Cardiac muscle cell (in vitro differentiated cells and primary cell): ENCODE results near the gene TSPAN14. TPM values are rescaled to one million over a fixed set of nuclear protein-coding genes. Genes with fewer than 3 reads are reported as not detected.

ENCODE experiments used
- DNase-seq, 2 donors: peaks; one replicate each; pipeline versions ENCODE4 v3.0.0 to v3.0.0-alpha.2; 2010 to 2017; ENCODE audit warnings: low read depth in 1 of 2, low spot score in 1 of 2
- H3K27ac ChIP-seq: fragments of 200-600 bp; sonication (generic); 2 replicates; pipeline ENCODE4 v1.5.1; 2016
- H3K27me3 ChIP-seq: fragments of 200-600 bp; sonication (generic); 2 replicates; pipeline ENCODE4 v1.6.0; 2016; ENCODE audit warnings: control low read depth
- H3K36me3 ChIP-seq: fragments of 200-600 bp; sonication (generic); 2 replicates; pipeline ENCODE4 v1.5.1; 2016; ENCODE audit warnings: control low read depth
- H3K4me1 ChIP-seq: fragments of 200-600 bp; sonication (generic); 2 replicates; pipeline ENCODE4 v1.8.1; 2017; ENCODE audit warnings: low read depth, mild to moderate bottlenecking, mixed run types
- H3K4me3 ChIP-seq: fragments of 200-600 bp; sonication (generic); 2 replicates; pipeline ENCODE4 v1.5.1; 2016; ENCODE audit warnings: mild to moderate bottlenecking
- H3K9me3 ChIP-seq: fragments of 200-600 bp; sonication (generic); 2 replicates; pipeline ENCODE4 v1.5.1; 2017; ENCODE audit warnings: low read depth, mild to moderate bottlenecking, control low read depth
- polyA plus RNA-seq: library from polyadenylated mRNA; unstranded; fragments of >200 nt; fragmentation: Nextera tagmentation; extraction: Ambion mirVana; gene quantifications from 2 replicates; pipeline ENCODE4 v1.2.1, GENCODE V29; 2016
- total RNA-seq: library from RNA; depleted of rRNA; stranded (reverse); fragments of >200 nt; gene quantifications from 2 replicates; pipeline ENCODE4 v1.2.3, GENCODE V29; 2016
- TF ChIP-seq, protein P1 (sequence below): IDR thresholded peaks from 2 replicates; pipeline ENCODE4 v1.5.1; 2012; ENCODE audit warnings: low read depth, mild to moderate bottlenecking, low read length

The TSPAN14 gene
- total and polyA plus RNA-seq, 2 experiments from 2014 or later: 31.6 to 55.1 TPM

DNA sequence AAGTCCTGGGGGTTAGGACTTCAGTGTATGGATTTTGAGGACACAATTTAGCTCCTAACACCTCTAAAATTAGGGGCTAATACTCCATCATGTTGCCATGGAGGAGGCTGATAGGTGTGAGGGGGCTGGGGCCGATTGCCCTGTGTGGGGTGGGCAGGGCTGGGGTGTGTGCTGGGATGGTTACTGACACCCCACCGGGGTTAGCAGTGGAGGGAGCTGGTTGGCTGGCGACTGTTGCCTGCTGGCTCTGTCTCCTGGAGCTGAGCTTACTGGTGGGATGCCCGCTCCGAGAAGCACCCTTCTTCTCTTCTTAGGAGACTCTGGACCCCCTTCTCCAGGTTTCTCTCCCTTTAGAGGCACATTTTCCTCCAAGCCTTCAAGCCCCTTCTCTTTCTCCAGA is 61.4 kb downstream of the TSPAN14 start:
- Histone ChIP-seq H3K27ac (no peak overlapping the region), H3K27me3 (no peaks in the 10 kb centered on the region), H3K4me1 (no peaks in the 10 kb centered on the region), H3K36me3 (peaks cover 32% of the 10 kb centered on the region), H3K4me3 (no peak overlapping the region), H3K9me3 (no peaks in the 10 kb centered on the region)
- TF ChIP-seq, protein P1, sequence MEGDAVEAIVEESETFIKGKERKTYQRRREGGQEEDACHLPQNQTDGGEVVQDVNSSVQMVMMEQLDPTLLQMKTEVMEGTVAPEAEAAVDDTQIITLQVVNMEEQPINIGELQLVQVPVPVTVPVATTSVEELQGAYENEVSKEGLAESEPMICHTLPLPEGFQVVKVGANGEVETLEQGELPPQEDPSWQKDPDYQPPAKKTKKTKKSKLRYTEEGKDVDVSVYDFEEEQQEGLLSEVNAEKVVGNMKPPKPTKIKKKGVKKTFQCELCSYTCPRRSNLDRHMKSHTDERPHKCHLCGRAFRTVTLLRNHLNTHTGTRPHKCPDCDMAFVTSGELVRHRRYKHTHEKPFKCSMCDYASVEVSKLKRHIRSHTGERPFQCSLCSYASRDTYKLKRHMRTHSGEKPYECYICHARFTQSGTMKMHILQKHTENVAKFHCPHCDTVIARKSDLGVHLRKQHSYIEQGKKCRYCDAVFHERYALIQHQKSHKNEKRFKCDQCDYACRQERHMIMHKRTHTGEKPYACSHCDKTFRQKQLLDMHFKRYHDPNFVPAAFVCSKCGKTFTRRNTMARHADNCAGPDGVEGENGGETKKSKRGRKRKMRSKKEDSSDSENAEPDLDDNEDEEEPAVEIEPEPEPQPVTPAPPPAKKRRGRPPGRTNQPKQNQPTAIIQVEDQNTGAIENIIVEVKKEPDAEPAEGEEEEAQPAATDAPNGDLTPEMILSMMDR: no peak
- no peak for DNase-seq

DNA sequence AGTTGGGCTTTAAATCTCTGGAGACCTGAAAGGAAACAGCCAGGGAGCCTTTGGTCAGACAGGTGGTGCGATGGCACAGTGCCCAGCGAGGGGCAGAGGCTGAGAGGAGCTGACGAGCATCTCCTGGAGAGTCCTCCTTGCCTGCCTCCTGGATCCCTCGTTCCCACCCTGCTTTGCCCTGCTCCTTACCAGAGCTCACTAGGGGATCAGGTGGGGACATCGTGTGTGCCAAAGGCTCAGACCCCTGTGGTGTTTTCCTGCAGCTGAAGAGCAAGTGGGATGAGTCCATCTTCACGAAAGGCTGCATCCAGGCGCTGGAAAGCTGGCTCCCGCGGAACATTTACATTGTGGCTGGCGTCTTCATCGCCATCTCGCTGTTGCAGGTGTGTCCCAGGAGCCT is 61.8 kb downstream of the TSPAN14 start:
- peaks cover 32% of the 10 kb centered on the region for H3K36me3 ChIP-seq
- no peaks in the 10 kb centered on the region for H3K27me3 ChIP-seq
- no peaks in the 10 kb centered on the region for H3K4me1 ChIP-seq
- no peak for DNase-seq
- no peak overlapping the region for H3K4me3 ChIP-seq
- H3K9me3 ChIP-seq: no peaks in the 10 kb centered on the region
- TF ChIP-seq, protein P1: no peak
- no peak overlapping the region for H3K27ac ChIP-seq

GRCh38 chr10:80516506-80517075 is 62.5 kb downstream of the TSPAN14 start:
- no peak overlapping the region for H3K4me3 ChIP-seq
- DNase-seq: no peak
- no peaks in the 10 kb centered on the region for H3K9me3 ChIP-seq
- H3K36me3 ChIP-seq: peaks cover 32% of the 10 kb centered on the region
- TF ChIP-seq, protein P1: no peak
- H3K4me1 ChIP-seq: no peaks in the 10 kb centered on the region
- no peak overlapping the region for H3K27ac ChIP-seq
- H3K27me3 ChIP-seq: no peaks in the 10 kb centered on the region

DNA sequence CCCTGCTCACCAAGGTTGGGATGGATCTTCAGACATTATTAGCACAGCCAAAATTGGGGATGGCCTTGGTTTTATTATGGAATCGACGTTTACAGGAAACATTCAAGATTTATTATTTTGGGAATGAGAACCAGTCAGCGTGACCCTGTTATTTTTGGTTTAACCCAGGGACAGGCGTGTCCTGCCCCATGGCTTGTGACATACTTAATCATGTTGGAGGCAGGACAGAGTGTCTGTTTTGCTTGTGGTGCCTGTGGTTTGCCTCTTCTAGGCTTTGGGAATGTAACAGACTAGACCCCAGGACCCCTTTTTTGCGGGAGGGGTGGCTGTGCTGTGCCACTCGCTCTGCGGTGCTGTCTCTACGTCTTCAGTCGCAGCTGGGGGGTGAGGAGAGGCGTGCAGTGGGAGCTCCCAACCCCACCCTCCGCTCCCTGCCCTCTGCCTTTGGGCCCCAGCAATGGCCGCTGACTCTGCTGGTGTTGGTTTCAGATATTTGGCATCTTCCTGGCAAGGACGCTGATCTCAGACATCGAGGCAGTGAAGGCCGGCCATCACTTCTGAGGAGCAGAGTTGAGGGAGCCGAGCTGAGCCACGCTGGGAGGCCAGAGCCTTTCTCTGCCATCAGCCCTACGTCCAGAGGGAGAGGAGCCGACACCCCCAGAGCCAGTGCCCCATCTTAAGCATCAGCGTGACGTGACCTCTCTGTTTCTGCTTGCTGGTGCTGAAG is 63.5 kb downstream of the TSPAN14 start:
- DNase-seq: no peak
- Histone ChIP-seq H3K4me3 (no peak overlapping the region), H3K27me3 (no peaks in the 10 kb centered on the region), H3K4me1 (no peaks in the 10 kb centered on the region), H3K27ac (no peak overlapping the region), H3K36me3 (peaks cover 27% of the 10 kb centered on the region), H3K9me3 (no peaks in the 10 kb centered on the region)
- TF ChIP-seq, protein P1: no peak

- Histone ChIP-seq H3K4me1 (no peaks in the 10 kb centered on the region), H3K36me3 (peaks cover 21% of the 10 kb centered on the region), H3K9me3 (no peaks in the 10 kb centered on the region), H3K27me3 (no peaks in the 10 kb centered on the region), H3K27ac (no peak overlapping the region), H3K4me3 (no peak overlapping the region)
- TF ChIP-seq, protein P1: no peak
- DNase-seq: no peak
Observed at GRCh38 chr10:80518143-80518806, 64.2 kb downstream of the TSPAN14 start.
